CD14-positive monocyte (primary cell): Measurements from ENCODE around the gene G3BP2. TPM values are rescaled to one million over a fixed set of nuclear protein-coding genes. Genes with fewer than 3 reads are reported as not detected.
A peak's percentile ranks its signal among the peaks of the same experiment; 100 is the strongest.
"Not testable (repeated sequence)": the region's sequence is repeated elsewhere in the genome, so short reads cannot be mapped to it uniquely, and the experiment has no call there.

Source experiments
- DNase-seq, 3 donors: peaks; one replicate each; pipeline ENCODE4 v3.0.0-alpha.2; 2011 to 2022
- H2AFZ ChIP-seq: 2 replicates; pipeline ENCODE4 v1.6.0; 2012; ENCODE audit warnings: mild to moderate bottlenecking, low read depth, low read length, inconsistent platforms; ENCODE audit not compliant: insufficient read depth, poor library complexity, severe bottlenecking
- H3K27ac ChIP-seq, 2 donors: 1 replicate in 1 of 2; 2 replicates in 1 of 2; pipeline ENCODE4 v1.5.1; 2012 to 2013; ENCODE audit warnings: low read length in 2 of 2, control low read depth in 1 of 2, inconsistent platforms in 1 of 2, low read depth in 1 of 2, mild to moderate bottlenecking in 1 of 2
- H3K27me3 ChIP-seq, 2 donors: one replicate each; pipeline versions ENCODE4 v1.6.0 to v1.6.1; 2011 to 2013; ENCODE audit warnings: low read length in 2 of 2; ENCODE audit not compliant: control insufficient read depth in 2 of 2, insufficient read depth in 2 of 2
- H3K36me3 ChIP-seq, 2 donors: replicated peaks in 1 of 2; 1 replicate in 1 of 2; 2 replicates in 1 of 2; pipeline versions ENCODE4 v1.5.1 to v1.6.1; 2012 to 2013; ENCODE audit warnings: low read length in 2 of 2, control low read depth in 1 of 2, inconsistent platforms in 1 of 2, mild to moderate bottlenecking in 1 of 2; ENCODE audit not compliant: insufficient read depth in 2 of 2, control insufficient read depth in 1 of 2
- H3K4me1 ChIP-seq, 2 donors: 1 replicate in 1 of 2; 2 replicates in 1 of 2; pipeline versions ENCODE4 v1.5.1 to v1.6.1; 2012 to 2013; ENCODE audit warnings: low read length in 2 of 2, control low read depth in 1 of 2, inconsistent platforms in 1 of 2, mild to moderate bottlenecking in 1 of 2, moderate library complexity in 1 of 2; ENCODE audit not compliant: insufficient read depth in 2 of 2, control insufficient read depth in 1 of 2
- H3K4me2 ChIP-seq: replicated peaks from 2 replicates; pipeline ENCODE3; 2012; ENCODE audit warnings: low read length, moderate library complexity, mild to moderate bottlenecking; ENCODE audit not compliant: poor library complexity, severe bottlenecking; ENCODE audit errors: extremely low read depth
- H3K4me3 ChIP-seq, 3 experiments: fragments of 200-600 bp in 1 of 3; sonication (generic) in 1 of 3; replicated peaks in 1 of 3; 1 replicate in 2 of 3; 2 replicates in 1 of 3; pipeline ENCODE4 v1.5.1; 2011 to 2013; ENCODE audit warnings: low read length in 3 of 3, mild to moderate bottlenecking in 3 of 3, control low read depth in 2 of 3, low read depth in 2 of 3, inconsistent platforms in 1 of 3, moderate library complexity in 1 of 3
- H3K79me2 ChIP-seq: 2 replicates; pipeline ENCODE4 v1.6.0; 2012; ENCODE audit warnings: mild to moderate bottlenecking, control low read depth, inconsistent platforms, low read length, moderate library complexity; ENCODE audit not compliant: insufficient read depth
- H3K9ac ChIP-seq: 2 replicates; pipeline ENCODE4 v1.6.0; 2017; ENCODE audit warnings: low read length, mild to moderate bottlenecking; ENCODE audit not compliant: insufficient read depth, poor library complexity, severe bottlenecking
- H3K9me3 ChIP-seq, 2 donors: replicated peaks in 1 of 2; 1 replicate in 1 of 2; 2 replicates in 1 of 2; pipeline versions ENCODE4 v1.5.1 to v1.6.1; 2012 to 2013; ENCODE audit warnings: low read length in 2 of 2, control low read depth in 1 of 2; ENCODE audit not compliant: control insufficient read depth in 1 of 2, insufficient read depth in 1 of 2
- H4K20me1 ChIP-seq: 2 replicates; pipeline ENCODE4 v1.6.0; 2012; ENCODE audit warnings: mild to moderate bottlenecking, low read length, control low read depth, moderate library complexity; ENCODE audit not compliant: insufficient read depth
- H3K27ac Mint-ChIP-seq, 7 donors: one replicate each; pipeline ENCODE4 v1.8.0; 2020; ENCODE audit warnings: mild to moderate bottlenecking in 7 of 7, mixed read lengths in 7 of 7, moderate library complexity in 6 of 7, inconsistent platforms in 2 of 7
- H3K27me3 Mint-ChIP-seq, 3 donors: one replicate each; pipeline ENCODE4 v1.8.0; 2021 to 2022; ENCODE audit warnings: low read depth in 3 of 3, mild to moderate bottlenecking in 3 of 3, mixed read lengths in 3 of 3, moderate library complexity in 3 of 3, inconsistent platforms in 1 of 3
- H3K36me3 Mint-ChIP-seq, 2 donors: one replicate each; pipeline ENCODE4 v1.8.0; 2020; ENCODE audit warnings: mixed read lengths in 2 of 2, inconsistent platforms in 1 of 2, mild to moderate bottlenecking in 1 of 2
- H3K4me1 Mint-ChIP-seq: one replicate; pipeline ENCODE4 v1.8.0; 2020; ENCODE audit warnings: mild to moderate bottlenecking, mixed read lengths
- H3K4me3 Mint-ChIP-seq, 2 donors: one replicate each; pipeline ENCODE4 v1.8.0; 2020; ENCODE audit warnings: mild to moderate bottlenecking in 2 of 2, mixed read lengths in 2 of 2, moderate library complexity in 1 of 2
- H3K9me3 Mint-ChIP-seq, 7 donors: one replicate each; pipeline ENCODE4 v1.8.0; 2020 to 2022; ENCODE audit warnings: mixed read lengths in 7 of 7, mild to moderate bottlenecking in 6 of 7, moderate library complexity in 6 of 7, inconsistent platforms in 2 of 7
- CTCF ChIP-seq: fragments of 200-600 bp; IDR thresholded peaks from one replicate; pipeline ENCODE4 v1.8.0; 2022; ENCODE audit warnings: antibody characterized with exemption, mild to moderate bottlenecking
- WGBS: methylation state at CpG from one replicate; pipeline ENCODE4 v1.1.5; 2013; ENCODE audit warnings: missing lambda C conversion rate; ENCODE audit not compliant: insufficient coverage; 5-methylcytosine and 5-hydroxymethylcytosine counted together
- intact Hi-C, 2 donors: fragments of 100-400 bp; cut with micrococcal nuclease; formaldehyde crosslinking; loops; one replicate each; pipeline versions ENCODE4 v1.15.0 to v1.15.1; 2023
- polyA plus RNA-seq, 3 donors: library from polyadenylated mRNA; depleted of rRNA in 1 of 3; unstranded in 2 of 3; stranded (reverse) in 1 of 3; fragments of 300-500 nt in 2 of 3; fragments of >200 nt in 1 of 3; fragmentation: Illumina TruSeq in 2 of 3; gene quantifications; 1 replicate in 2 of 3; 2 replicates in 1 of 3; pipeline ENCODE4 v1.2.3, GENCODE V29; 2012 to 2021

The G3BP2 gene
- polyA plus RNA-seq, 3 donors = 32.5 to 92.3 (median 74.2) TPM

GRCh38 chr4:75671802-75672421 is 1.3 kb downstream of the G3BP2 start:
- intact Hi-C loops = loop anchor here (2.0 to 5.0 kb wide), 2 partner anchors 53 to 55 kb away; partner anchors contain the start of gene USO1 (in 1 of the 2)
- Histone ChIP-seq H4K20me1 (peaks cover 42% of the 10 kb centered on the region), H3K9me3 (no peaks in the 10 kb centered on the region), H3K79me2 (peaks cover 62% of the 10 kb centered on the region), H3K36me3 (no peaks in the 10 kb centered on the region), H3K27ac (peak overlapping the region; percentile 92 to 98), H3K4me3 (peak overlapping the region; percentile 79 to 96 (median 81)), H3K9ac (peak overlapping the region; percentile 93), H3K4me1 (peaks cover 18 to 43% of the 10 kb centered on the region in 2 donors), H3K4me2 (peak overlapping the region; percentile 80), H3K27me3 (no peaks in the 10 kb centered on the region), H2AFZ (peak overlapping the region; percentile 94)
- Mint-ChIP-seq H3K4me1 (peaks cover 41% of the 10 kb centered on the region), H3K36me3 (peaks cover 0 to 5% of the 10 kb centered on the region in 2 donors), H3K27ac (peak overlapping the region; percentile 95 to 98 (median 97)), H3K27me3 (no peaks in the 10 kb centered on the region), H3K4me3 (peak overlapping the region; percentile 97 to 98), H3K9me3 (peaks cover 0 to 6% (median 0%) of the 10 kb centered on the region in 7 donors)
- DNase-seq = no peak
- TF ChIP-seq CTCF = no peak
- 25% methylated on average over 6 of the region's 10 CpGs for whole genome bisulfite sequencing

GRCh38 chr4:75668596-75668995 is 4.6 kb downstream of the G3BP2 start:
- Histone ChIP-seq H3K79me2 (peaks cover 95% of the 10 kb centered on the region), H3K9ac (no peak overlapping the region), H3K4me2 (no peak overlapping the region), H3K4me3 (no peak overlapping the region), H3K9me3 (no peaks in the 10 kb centered on the region), H3K4me1 (peaks cover 12 to 35% of the 10 kb centered on the region in 2 donors), H3K27me3 (no peaks in the 10 kb centered on the region), H4K20me1 (peaks cover 75% of the 10 kb centered on the region), H3K36me3 (no peaks in the 10 kb centered on the region), H3K27ac (peak overlapping the region in 1 of 2 donors; percentile 29), H2AFZ (no peak overlapping the region)
- H3K27me3 Mint-ChIP-seq = no peaks in the 10 kb centered on the region
- H3K4me3 Mint-ChIP-seq = no peak overlapping the region
- TF ChIP-seq CTCF = no peak
- H3K27ac Mint-ChIP-seq = no peak overlapping the region
- peaks cover 0 to 9% of the 10 kb centered on the region in 2 donors for H3K36me3 Mint-ChIP-seq
- peaks cover 0 to 6% (median 0%) of the 10 kb centered on the region in 7 donors for H3K9me3 Mint-ChIP-seq
- no peak for DNase-seq
- peaks cover 50% of the 10 kb centered on the region for H3K4me1 Mint-ChIP-seq
- intact Hi-C loops = no loop called here

GRCh38 chr4:75667636-75668035 is 5.6 kb downstream of the G3BP2 start:
- 100% methylated on average over 4 of the region's 7 CpGs for WGBS

More at GRCh38 chr4:75667636-75668035, 5.6 kb downstream of the G3BP2 start:
- H3K9ac ChIP-seq, intact Hi-C loops, H3K36me3 Mint-ChIP-seq, H3K9me3 ChIP-seq, DNase-seq, H3K27me3 Mint-ChIP-seq, H3K4me3 Mint-ChIP-seq, H3K4me3 ChIP-seq, H3K36me3 ChIP-seq, H3K4me2 ChIP-seq, H3K9me3 Mint-ChIP-seq, H3K27ac ChIP-seq, H3K27me3 ChIP-seq, H2AFZ ChIP-seq: not testable (repeated sequence)
- Histone ChIP-seq H3K79me2 (peaks cover 100% of the 10 kb centered on the region), H4K20me1 (peaks cover 85% of the 10 kb centered on the region), H3K4me1 (peaks cover 12 to 34% of the 10 kb centered on the region in 2 donors)
- H3K27ac Mint-ChIP-seq = peak overlapping the region in 4 of 7 donors; percentile 15 to 61 (median 30)
- peaks cover 50% of the 10 kb centered on the region for H3K4me1 Mint-ChIP-seq
